Measurements from ENCODE around the gene SOCS2.

Gene SOCS2

DNA sequence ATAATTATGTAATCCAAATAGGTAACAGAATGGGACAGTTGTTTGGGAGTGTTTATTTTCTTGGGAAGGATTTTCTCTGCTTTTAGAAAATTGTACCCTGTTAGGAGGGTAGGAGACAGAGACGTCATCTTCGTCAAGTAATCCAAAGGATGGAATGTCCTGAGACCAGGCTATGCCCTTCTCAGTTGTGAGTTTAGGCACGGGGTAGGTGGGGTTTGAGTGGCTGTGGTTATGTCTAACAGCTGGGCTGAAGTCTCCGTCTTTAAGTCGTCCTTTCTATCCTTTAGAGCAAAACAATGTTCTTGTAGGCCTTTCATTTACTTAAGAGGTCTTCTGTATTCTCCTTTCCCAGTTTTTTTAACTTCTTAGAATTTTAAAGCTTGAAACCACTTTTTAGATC is 5.7 kb downstream of the SOCS2 start:
- Histone ChIP-seq H3K4ac (ENCODE audit: low read depth, low read length) (no peak overlapping the region), H3K18ac (ENCODE audit: low read length) (no peak overlapping the region), H3K79me1 (ENCODE audit: low read length) (peaks cover 4% of the 10 kb centered on the region), H3K27me3 (ENCODE audit: insufficient read depth, low read length) (no peaks in the 10 kb centered on the region), H3K14ac (ENCODE audit: low read length) (no peak overlapping the region), H2BK12ac (ENCODE audit: low read length) (no peak overlapping the region), H3K27ac (ENCODE audit: low read depth, low read length) (no peak overlapping the region), H3K36me3 (ENCODE audit: control insufficient read depth in 1 of 2, insufficient read depth in 2 of 2, low read length in 2 of 2) (peaks cover 0 to 1% of the 10 kb centered on the region in 2 experiments), H2AK5ac (ENCODE audit: low read length) (no peak overlapping the region), H2BK5ac (ENCODE audit: low read depth, low read length, poor library complexity) (no peak overlapping the region), H3K9ac (ENCODE audit: low read length) (no peak overlapping the region), H2BK120ac (ENCODE audit: insufficient read depth, low read length, poor library complexity) (no peak overlapping the region), H3K4me3 (ENCODE audit: low read depth, low read length) (no peak overlapping the region), H3K4me1 (ENCODE audit: control insufficient read depth in 1 of 2, insufficient read depth in 2 of 2, low read length in 2 of 2) (peaks cover 5 to 10% of the 10 kb centered on the region in 2 experiments), H2AFZ (ENCODE audit: insufficient read depth, low read length, poor library complexity) (no peak overlapping the region), H4K8ac (ENCODE audit: low read depth, low read length) (no peak overlapping the region), H3K23ac (ENCODE audit: low read length) (no peak overlapping the region), H4K91ac (ENCODE audit: low read depth, low read length) (no peak overlapping the region), H4K12ac (ENCODE audit: low read depth, low read length) (no peak overlapping the region), H3K9me3 (ENCODE audit: insufficient read depth, low read depth, low read length) (no peaks in the 10 kb centered on the region), H3K4me2 (ENCODE audit: low read length) (no peak overlapping the region), H3K79me2 (ENCODE audit: control insufficient read depth, insufficient read depth, low read length, poor library complexity) (no peaks in the 10 kb centered on the region)
- DNase-seq, result no peak
- WGBS (ENCODE audit: extremely low coverage, insufficient coverage, insufficient read length), result no CpG with 5 or more reads among the region's 5 CpGs

DNA sequence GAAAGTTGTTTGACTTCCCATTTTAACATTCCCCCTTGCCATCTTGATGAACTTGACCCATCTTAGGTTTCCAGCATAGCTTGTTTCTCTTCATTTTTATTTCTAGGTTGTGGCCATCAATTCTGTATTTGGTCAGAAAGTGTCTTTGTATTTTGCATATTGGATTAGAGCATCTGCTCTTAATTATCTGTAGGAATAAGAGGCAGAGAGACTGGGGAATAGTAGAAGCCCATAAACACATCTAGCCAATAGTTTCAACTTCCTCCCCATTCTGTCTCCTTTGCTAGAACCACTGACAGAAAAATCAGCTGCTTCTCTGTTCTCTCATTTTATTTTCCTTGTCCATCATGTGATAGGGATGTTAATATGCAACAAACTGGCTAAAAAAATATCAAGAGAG is 8.2 kb downstream of the SOCS2 start:
- H2BK120ac ChIP-seq (ENCODE audit: insufficient read depth, low read length, poor library complexity), result no peak overlapping the region
- no peak overlapping the region for H2AFZ ChIP-seq (ENCODE audit: insufficient read depth, low read length, poor library complexity)
- H4K8ac ChIP-seq (ENCODE audit: low read depth, low read length), result no peak overlapping the region
- H3K4me3 ChIP-seq (ENCODE audit: low read depth, low read length), result no peak overlapping the region
- peaks cover 0 to 1% of the 10 kb centered on the region in 2 experiments for H3K36me3 ChIP-seq (ENCODE audit: control insufficient read depth in 1 of 2, insufficient read depth in 2 of 2, low read length in 2 of 2)
- peaks cover 5 to 10% of the 10 kb centered on the region in 2 experiments for H3K4me1 ChIP-seq (ENCODE audit: control insufficient read depth in 1 of 2, insufficient read depth in 2 of 2, low read length in 2 of 2)
- H3K27ac ChIP-seq (ENCODE audit: low read depth, low read length), result no peak overlapping the region
- no peaks in the 10 kb centered on the region for H3K9me3 ChIP-seq (ENCODE audit: insufficient read depth, low read depth, low read length)
- H3K18ac ChIP-seq (ENCODE audit: low read length), result no peak overlapping the region
- no peak overlapping the region for H3K4ac ChIP-seq (ENCODE audit: low read depth, low read length)
- no peak overlapping the region for H2BK12ac ChIP-seq (ENCODE audit: low read length)
- no peak overlapping the region for H3K9ac ChIP-seq (ENCODE audit: low read length)
- H3K79me2 ChIP-seq (ENCODE audit: control insufficient read depth, insufficient read depth, low read length, poor library complexity), result no peaks in the 10 kb centered on the region
- no peak overlapping the region for H2BK5ac ChIP-seq (ENCODE audit: low read depth, low read length, poor library complexity)
- DNase-seq, result no peak
- no peak overlapping the region for H3K23ac ChIP-seq (ENCODE audit: low read length)
- no peaks in the 10 kb centered on the region for H3K27me3 ChIP-seq (ENCODE audit: insufficient read depth, low read length)
- no peak overlapping the region for H2AK5ac ChIP-seq (ENCODE audit: low read length)
- H4K12ac ChIP-seq (ENCODE audit: low read depth, low read length), result no peak overlapping the region
- H4K91ac ChIP-seq (ENCODE audit: low read depth, low read length), result no peak overlapping the region
- H3K4me2 ChIP-seq (ENCODE audit: low read length), result no peak overlapping the region
- peaks cover 4% of the 10 kb centered on the region for H3K79me1 ChIP-seq (ENCODE audit: low read length)
- H3K14ac ChIP-seq (ENCODE audit: low read length), result no peak overlapping the region

DNA sequence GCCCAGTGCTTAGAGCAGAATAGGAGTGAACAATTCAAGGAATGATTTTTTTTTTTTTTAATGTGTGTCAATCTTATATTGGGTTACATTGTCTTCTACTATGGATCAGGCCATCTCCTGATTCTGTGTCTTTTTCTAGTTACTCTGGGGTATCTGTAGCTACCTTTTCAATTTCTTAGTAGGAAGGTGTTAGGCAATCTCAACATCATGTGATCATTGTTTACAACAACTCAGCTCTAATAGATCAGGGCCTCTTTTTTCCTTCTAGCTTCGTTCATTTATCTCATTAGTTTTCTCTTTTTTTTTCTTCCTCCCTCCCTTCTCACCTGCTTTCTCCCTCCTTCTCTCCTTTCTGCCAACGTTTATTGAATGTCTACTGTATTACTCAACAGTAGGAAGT is 8.9 kb downstream of the SOCS2 start:
- no peak overlapping the region for H4K12ac ChIP-seq (ENCODE audit: low read depth, low read length)
- no peak overlapping the region for H2BK5ac ChIP-seq (ENCODE audit: low read depth, low read length, poor library complexity)
- no peak overlapping the region for H4K8ac ChIP-seq (ENCODE audit: low read depth, low read length)
- no peak overlapping the region for H4K91ac ChIP-seq (ENCODE audit: low read depth, low read length)
- H2BK120ac ChIP-seq (ENCODE audit: insufficient read depth, low read length, poor library complexity), result no peak overlapping the region
- peaks cover 5 to 10% of the 10 kb centered on the region in 2 experiments for H3K4me1 ChIP-seq (ENCODE audit: control insufficient read depth in 1 of 2, insufficient read depth in 2 of 2, low read length in 2 of 2)
- WGBS (ENCODE audit: extremely low coverage, insufficient coverage, insufficient read length), result no CpG with 5 or more reads among the region's 2 CpGs
- H3K9ac ChIP-seq (ENCODE audit: low read length), result no peak overlapping the region
- no peak for DNase-seq
- peaks cover 0 to 1% of the 10 kb centered on the region in 2 experiments for H3K36me3 ChIP-seq (ENCODE audit: control insufficient read depth in 1 of 2, insufficient read depth in 2 of 2, low read length in 2 of 2)
- no peaks in the 10 kb centered on the region for H3K79me2 ChIP-seq (ENCODE audit: control insufficient read depth, insufficient read depth, low read length, poor library complexity)
- H3K9me3 ChIP-seq (ENCODE audit: insufficient read depth, low read depth, low read length), result no peaks in the 10 kb centered on the region
- H3K18ac ChIP-seq (ENCODE audit: low read length), result no peak overlapping the region
- H3K79me1 ChIP-seq (ENCODE audit: low read length), result peaks cover 4% of the 10 kb centered on the region
- H3K4me3 ChIP-seq (ENCODE audit: low read depth, low read length), result no peak overlapping the region
- H3K27me3 ChIP-seq (ENCODE audit: insufficient read depth, low read length), result no peaks in the 10 kb centered on the region
- no peak overlapping the region for H3K14ac ChIP-seq (ENCODE audit: low read length)
- no peak overlapping the region for H3K23ac ChIP-seq (ENCODE audit: low read length)
- H3K4me2 ChIP-seq (ENCODE audit: low read length), result no peak overlapping the region
- no peak overlapping the region for H3K4ac ChIP-seq (ENCODE audit: low read depth, low read length)
- no peak overlapping the region for H3K27ac ChIP-seq (ENCODE audit: low read depth, low read length)
- H2BK12ac ChIP-seq (ENCODE audit: low read length), result no peak overlapping the region
- no peak overlapping the region for H2AFZ ChIP-seq (ENCODE audit: insufficient read depth, low read length, poor library complexity)
- no peak overlapping the region for H2AK5ac ChIP-seq (ENCODE audit: low read length)

DNA sequence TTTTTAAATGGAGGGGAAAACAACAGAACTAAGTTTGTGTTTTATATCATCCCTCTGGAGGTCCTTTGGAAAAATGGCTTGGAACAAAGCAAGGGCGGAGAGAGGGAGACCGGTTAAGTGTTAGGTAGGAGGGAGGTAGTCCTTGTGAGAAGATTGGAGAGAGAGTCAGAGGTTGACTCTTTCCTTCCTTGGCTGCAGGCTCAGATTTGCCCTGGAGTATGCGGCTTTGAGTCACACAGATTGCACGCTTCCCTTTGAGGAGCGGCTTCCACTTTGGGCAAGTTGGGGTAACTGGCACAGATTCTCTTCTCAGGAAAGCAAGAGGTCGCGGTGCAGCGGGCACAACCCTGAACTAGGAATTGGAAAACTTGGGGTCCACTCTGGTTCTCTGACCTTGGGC is 9.9 kb downstream of the SOCS2 start:
- H3K27ac ChIP-seq (ENCODE audit: low read depth, low read length), result no peak overlapping the region
- H2AFZ ChIP-seq (ENCODE audit: insufficient read depth, low read length, poor library complexity), result peak overlapping the region; percentile 23
- peaks cover 0 to 1% of the 10 kb centered on the region in 2 experiments for H3K36me3 ChIP-seq (ENCODE audit: control insufficient read depth in 1 of 2, insufficient read depth in 2 of 2, low read length in 2 of 2)
- no peaks in the 10 kb centered on the region for H3K9me3 ChIP-seq (ENCODE audit: insufficient read depth, low read depth, low read length)
- peaks cover 5 to 10% of the 10 kb centered on the region in 2 experiments for H3K4me1 ChIP-seq (ENCODE audit: control insufficient read depth in 1 of 2, insufficient read depth in 2 of 2, low read length in 2 of 2)
- H2BK5ac ChIP-seq (ENCODE audit: low read depth, low read length, poor library complexity), result no peak overlapping the region
- WGBS (ENCODE audit: extremely low coverage, insufficient coverage, insufficient read length), result no CpG with 5 or more reads among the region's 8 CpGs
- H2BK120ac ChIP-seq (ENCODE audit: insufficient read depth, low read length, poor library complexity), result no peak overlapping the region
- H4K12ac ChIP-seq (ENCODE audit: low read depth, low read length), result no peak overlapping the region
- DNase-seq, result no peak
- no peak overlapping the region for H3K9ac ChIP-seq (ENCODE audit: low read length)
- no peak overlapping the region for H2BK12ac ChIP-seq (ENCODE audit: low read length)
- H4K91ac ChIP-seq (ENCODE audit: low read depth, low read length), result no peak overlapping the region
- H3K4ac ChIP-seq (ENCODE audit: low read depth, low read length), result no peak overlapping the region
- no peak overlapping the region for H3K14ac ChIP-seq (ENCODE audit: low read length)
- H3K79me2 ChIP-seq (ENCODE audit: control insufficient read depth, insufficient read depth, low read length, poor library complexity), result no peaks in the 10 kb centered on the region
- H3K18ac ChIP-seq (ENCODE audit: low read length), result no peak overlapping the region
- no peaks in the 10 kb centered on the region for H3K27me3 ChIP-seq (ENCODE audit: insufficient read depth, low read length)
- H3K79me1 ChIP-seq (ENCODE audit: low read length), result peaks cover 4% of the 10 kb centered on the region
- no peak overlapping the region for H4K8ac ChIP-seq (ENCODE audit: low read depth, low read length)
- H3K4me2 ChIP-seq (ENCODE audit: low read length), result no peak overlapping the region
- H2AK5ac ChIP-seq (ENCODE audit: low read length), result no peak overlapping the region
- H3K23ac ChIP-seq (ENCODE audit: low read length), result no peak overlapping the region
- H3K4me3 ChIP-seq (ENCODE audit: low read depth, low read length), result no peak overlapping the region

Measured in trophoblast cell (in vitro differentiated cells and primary cell).